Activated T-cell treated with anti-CD3 and anti-CD28 coated beads for 24 hours (primary cell): ENCODE measurements around the gene VSIR.

Experiments
- DNase-seq: peaks from one replicate; pipeline ENCODE4 v3.0.0-alpha.2; 2020; ENCODE audit warnings: low read depth

Gene VSIR

DNA sequence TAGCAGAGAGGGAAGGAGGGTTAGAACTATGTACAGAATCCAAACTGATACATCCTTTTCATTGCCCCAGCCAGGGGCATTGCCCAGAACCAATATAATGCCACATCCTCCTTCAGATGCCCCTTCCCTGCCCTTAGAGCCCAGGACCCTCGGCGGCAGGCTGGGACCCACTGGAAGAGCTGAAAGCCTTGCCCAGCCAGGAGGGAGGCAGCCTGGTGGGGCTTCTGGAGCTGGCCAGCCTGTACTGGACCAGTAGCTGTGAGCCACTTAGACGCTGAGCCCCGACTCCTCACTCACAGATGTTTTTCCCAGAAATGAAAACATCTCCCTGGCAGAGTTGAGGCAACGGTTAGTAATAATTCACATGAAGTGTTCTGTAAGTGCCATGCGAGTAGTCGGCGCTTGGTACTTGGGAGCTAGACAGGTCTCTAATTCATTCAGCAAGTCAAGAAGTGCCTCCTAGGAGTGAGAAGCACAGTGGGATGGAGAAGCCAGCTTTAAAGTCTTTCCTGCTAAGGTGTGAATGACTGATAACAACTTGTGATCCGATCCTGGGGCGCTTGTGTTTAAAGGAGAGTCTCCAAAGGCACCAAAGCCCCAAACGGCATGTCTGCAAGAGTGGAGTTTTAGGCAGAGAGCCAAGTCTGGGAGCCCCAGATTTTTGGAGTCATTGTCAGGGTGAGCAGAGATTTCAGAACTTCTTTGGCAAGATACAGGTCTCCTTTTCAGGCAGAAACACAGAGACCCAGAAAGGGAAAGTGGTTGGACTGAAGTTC lies 9.8 kb downstream of the VSIR start:
- DNase-seq, result no peak

DNA sequence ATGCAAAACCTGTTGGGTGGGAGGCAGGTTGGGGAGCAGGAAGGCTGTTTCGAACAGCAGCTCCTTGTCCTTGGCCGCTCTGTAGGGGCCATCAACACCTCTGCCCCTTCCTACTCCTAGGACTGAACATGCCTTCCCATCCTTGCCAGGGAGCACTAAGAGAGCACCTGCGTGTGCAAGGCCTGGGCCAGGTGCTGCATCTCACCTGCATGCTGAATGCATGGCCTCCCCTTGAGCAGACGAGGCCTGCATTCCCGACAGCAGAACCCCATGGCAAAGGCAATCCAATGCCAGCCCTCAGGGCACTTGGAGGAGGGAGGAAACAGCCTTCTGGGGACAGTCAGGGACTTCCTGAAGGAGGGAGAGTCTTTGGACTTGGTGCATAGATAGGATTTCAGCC lies 11.0 kb downstream of the VSIR start:
- DNase-seq, result no peak

DNA sequence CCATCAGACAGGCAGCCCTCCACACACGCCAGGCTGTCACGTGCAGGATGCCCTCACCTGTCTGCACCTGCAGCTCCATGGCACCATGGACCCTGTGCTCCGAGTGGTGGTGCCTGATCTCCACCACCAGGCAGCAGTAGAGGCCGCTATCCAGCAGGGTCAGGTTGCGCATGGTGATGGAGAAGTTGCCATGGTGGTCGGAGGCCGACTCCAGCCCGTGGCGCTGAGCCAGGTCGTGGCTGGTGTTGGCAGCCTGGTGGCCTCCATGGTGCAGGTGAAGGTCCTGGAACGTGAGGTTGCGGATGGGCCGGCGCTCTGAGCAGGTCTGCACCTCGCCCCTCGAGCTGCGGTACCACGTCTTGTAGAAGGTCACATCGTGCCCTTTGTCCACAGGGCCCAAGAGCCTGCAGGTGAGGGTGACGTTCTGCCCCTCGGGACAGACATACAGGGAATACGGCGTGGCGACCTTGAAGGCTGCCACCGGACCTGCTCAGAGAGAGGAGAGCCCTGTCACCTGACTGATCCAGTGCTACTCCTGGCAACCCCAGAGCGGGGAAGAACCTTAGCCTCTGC lies 11.7 kb downstream of the VSIR start:
- no peak for DNase-seq

DNA sequence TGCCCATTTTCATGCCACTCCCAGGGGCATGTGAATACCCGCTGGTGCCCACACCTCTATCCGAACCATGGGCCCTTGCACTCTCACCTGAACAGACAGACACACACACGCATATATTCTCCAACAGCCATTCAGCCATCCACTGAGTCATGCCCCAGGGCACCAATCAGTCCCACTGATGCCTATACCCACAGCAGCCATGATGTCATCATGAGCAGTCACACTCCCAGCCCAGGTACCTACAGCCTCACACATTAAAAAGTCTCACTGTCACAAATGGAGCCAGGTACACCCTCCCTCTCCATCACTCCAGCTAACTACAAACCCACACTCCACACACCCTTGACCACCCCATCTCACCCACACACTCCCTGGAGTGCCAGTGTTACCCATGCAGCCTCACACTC lies 12.2 kb downstream of the VSIR start:
- DNase-seq, result no peak

DNA sequence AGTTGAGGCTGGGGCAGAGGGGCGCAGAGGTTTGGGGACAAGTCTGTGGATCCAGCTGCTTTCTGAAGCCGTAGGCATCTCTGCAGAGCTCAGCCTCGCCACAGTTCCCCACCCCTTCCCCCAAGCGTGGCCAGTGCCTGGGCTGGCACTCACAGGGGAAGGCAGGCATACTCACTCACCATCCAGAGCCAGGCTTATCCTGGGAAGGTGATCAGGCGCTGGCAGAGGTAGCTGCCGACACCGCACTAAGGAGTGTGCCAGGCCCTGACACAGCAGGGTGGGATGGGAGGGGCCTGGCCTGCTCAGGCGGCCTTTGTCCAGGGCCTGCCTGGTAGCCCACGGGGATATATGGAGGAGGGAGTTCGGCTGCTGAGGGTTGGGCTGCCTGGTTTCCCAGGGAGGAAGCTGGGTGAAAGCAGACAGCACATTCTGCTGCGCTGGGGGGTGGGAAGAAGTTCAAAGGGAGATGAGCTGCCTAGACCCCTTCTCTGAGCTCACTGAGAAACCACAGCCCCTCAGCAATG lies 15.9 kb downstream of the VSIR start:
- no peak for DNase-seq

DNA sequence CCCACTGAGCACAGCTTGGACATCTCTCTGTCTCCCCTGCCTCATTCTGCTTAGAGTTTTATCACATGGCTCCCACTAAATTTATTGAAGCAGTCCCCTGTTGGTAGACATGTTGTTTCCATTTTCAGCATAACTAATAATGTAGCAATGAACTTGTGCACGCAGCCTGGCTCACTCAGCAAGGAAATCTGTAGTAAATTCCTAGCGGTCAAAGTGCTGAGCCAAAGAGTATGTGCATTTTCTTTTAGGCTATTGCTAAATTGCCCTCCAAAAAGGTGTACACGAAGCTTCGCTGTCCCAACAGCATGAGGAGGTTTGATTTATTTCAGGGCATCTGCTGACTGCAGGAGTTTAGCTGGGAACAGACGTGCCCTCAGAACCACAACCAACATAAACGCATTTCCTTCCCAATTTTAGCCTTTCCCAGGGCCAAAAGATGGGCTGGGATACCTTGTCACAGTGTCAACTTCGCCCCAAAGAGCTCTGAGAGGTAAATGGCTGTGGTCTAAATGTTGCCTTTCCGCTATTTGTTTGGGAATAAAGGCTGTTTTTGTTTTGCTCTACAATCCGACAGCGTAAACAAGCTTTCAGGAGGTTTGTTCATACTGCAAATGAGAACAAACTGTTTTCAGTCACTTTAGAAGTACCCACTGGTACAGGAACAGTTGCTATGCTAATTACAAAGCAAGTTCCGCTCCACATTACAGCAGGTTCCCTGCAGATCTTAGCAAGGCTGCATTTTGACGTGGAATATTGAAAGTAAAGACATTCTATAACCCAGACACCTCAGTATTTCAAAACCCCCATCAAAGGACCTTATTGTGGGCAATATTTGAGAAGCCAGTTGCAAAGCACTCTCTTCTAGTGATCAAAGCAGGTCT lies 16.8 kb downstream of the VSIR start:
- DNase-seq, result no peak

DNA sequence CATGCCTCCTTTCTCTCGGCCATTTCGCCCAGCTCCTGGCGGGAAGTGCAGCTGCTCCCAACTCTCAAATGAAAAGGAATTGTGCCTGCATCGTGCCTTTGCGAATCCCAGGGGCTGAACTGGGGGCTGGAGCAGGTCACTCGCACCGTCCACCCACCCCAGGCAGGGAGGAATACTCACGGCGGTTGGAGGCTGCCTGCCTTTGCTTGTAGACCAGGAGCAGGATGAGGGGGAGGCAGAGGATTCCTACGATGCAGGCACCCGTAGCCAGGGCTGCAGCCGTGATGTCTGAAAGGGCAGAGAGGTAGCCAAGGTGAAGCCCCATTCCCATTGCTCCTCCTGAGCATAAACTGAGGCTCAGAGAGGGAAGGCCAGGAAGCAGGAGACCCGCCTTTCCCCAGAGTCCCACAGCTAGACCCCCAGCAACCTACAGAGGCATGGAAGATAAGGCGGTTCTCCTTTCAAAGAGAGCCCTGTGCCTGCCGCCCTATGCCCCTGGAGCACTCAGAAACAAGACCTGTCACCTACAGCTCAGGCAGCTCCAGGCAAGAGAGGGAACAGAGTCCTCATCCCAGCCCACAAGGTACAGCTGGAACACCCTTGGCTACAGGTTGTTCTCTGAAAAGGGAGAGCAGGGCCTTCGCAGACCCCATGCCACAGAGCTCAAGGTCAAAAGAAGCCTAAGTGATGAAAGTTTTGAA lies 18.0 kb downstream of the VSIR start:
- no peak for DNase-seq

DNA sequence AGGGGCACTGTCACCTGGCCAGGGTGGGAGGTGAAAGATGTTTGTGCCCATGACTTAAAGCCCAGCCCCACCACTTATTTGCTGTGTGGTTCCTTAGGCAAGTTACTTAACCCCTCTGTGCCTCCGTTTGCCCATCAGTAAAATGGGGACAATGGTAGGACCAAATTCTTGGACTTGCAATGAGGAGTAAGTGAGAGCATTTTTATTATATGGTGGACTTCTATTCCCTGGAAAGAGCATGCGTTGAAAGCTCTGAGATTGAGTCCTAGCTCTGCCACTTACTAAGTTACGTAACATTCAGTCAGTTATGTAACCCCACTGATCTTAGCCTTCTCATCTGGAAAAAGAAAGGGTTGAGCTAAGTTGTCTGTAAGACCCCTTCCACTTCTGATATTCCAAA lies 18.8 kb downstream of the VSIR start:
- no peak for DNase-seq

DNA sequence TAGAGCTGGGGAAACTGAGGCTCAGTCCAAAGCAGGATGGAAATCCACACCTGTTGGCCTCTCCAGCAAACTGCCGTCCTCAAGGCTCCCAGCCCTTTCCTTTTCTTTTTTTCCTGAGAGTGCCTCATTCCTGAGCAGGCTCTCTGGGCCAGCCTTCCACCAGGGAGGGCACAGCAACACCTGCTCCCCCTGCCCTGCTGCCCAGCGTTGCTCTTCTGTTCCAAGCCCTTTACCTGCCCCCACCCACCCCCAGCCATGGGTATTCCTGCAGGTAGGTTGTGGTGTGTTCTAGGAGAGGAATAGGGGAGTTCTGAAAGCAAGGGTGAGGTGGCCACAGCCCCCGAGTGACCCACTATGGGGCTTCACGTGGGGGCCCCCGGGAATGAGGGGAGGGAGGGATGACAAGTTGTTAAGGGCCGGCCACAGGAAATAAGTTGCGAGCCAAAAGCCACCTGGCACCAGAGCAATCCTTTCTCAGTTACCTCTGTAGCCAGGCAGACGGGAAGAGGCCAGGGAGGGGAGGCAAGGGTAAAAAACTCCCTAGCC lies 19.3 kb downstream of the VSIR start:
- no peak for DNase-seq

DNA sequence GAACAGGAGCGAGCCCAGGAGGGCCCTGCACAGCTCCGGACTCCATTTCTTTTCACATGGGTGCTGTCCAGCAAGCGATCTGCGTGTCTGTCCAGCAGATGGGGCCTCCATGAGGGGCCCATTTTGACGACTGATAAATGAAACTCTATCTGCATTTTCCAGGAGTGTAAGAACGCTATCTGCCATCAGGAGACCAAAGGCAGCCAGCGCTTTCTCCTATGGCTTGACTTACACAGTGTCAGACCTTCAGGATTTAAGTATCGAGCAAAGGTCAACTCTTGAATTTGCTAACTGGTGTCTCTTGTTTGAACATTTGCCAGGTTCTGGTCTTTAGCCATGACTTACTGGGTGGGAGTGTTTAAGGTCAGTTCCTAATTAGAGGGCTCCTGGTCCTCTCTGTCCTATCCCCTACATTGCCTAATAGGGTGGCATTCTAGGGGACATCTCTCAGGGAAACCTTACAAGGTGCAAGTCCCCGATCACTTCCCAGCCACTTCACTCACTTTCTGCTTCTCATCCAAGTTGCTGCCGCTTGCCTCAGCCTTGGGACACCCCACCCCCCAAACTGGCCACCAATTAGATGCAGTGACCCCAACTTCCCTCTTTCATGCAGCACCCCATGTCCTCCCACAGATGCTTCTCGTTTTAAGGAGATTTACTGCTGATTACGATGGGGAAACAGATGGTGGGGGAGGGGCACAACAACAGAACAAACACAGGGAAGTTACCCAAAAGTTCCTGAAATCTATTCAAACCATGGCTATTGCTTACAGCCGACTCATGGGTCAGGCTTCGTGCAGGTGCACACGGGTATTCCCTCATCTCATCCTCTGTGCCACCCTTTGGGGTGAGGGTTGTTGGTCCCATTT lies 20.0 kb downstream of the VSIR start:
- DNase-seq, result no peak

DNA sequence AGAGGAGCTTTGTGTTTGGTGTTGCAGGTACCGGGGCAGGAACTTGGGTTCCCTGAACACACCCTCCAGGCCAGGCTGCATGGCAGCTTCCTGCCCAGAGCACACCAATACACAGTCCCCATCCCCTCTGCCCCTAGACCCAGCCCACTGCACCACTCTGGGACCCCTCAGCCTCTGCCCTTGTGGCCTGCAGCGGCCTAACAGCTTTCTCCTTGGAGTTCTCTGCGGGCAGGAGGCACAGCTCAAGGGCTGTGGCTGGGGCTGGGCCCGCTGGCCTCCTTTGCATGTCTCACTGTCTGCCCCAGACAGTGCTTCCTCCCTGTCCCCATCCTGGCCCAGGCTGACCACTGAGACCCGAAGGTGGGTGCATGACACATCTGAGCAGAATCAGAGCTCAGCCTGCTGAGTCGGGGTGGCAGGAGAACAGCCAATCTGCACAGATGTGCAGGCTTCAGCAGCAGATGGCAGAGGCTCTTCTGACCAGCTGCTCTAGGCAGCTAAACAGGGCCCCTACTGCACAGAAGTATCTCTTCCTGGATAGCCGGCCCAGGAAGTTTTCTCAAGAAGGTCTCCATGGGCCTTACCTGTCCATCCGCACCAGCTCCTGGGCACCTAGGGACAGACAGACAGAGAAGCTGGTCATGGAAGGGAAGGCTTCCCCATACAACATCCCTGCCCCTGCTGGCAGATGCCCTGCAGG lies 20.8 kb downstream of the VSIR start:
- DNase-seq, result no peak

DNA sequence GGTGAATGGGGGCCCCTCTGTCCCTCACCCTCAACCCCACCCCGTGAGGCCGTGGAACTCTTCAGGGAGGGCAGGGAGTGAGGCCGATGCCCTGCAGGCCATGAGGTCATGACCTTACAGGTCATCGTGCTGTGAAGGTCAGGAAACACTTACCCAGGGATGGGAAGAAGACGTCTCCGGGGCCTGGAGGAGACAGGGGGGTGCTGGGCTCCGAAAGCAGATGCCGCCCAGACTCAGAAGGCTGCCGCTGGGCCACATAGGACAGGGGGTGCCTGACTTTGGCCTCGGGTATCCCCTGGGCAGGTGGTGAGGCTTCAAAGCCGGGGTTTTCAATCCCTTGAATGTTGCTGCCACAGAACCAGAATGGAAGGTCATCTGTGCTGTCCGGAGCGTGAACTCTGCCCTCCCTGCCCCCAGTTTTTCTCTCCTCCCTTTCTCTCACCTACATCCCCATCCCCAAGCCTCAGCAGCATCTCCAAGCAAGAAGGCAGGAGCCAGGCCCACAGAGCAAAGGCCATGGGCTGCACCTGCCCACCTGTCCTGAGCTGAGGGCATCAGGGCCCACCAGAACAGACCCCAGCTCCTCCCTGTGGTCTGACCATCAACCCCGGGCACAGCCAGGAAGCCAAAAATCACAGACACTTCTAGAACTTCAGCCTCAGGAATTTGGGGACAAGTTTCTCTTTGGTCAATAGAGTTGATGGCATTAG lies 21.6 kb downstream of the VSIR start:
- no peak for DNase-seq

DNA sequence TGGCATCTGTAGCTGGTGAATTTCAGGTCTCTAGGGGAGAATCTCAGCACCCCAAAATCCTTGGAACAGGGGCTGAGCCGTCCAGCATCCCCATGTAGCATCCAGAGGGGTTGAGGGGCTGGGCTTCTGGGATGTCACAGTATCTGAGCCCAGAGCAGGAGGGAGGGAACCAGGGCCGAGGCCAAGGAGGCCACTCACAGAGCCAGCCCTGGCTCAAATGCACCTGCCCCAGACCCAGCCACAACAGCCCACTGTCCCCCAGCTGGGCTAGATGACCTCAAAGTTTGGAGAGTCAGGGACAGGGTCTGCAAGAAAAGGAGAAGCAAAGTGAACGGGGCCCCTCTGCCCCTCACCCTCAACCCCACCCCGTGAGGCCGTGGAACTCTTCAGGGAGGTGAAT lies 22.3 kb downstream of the VSIR start:
- DNase-seq, result no peak

DNA sequence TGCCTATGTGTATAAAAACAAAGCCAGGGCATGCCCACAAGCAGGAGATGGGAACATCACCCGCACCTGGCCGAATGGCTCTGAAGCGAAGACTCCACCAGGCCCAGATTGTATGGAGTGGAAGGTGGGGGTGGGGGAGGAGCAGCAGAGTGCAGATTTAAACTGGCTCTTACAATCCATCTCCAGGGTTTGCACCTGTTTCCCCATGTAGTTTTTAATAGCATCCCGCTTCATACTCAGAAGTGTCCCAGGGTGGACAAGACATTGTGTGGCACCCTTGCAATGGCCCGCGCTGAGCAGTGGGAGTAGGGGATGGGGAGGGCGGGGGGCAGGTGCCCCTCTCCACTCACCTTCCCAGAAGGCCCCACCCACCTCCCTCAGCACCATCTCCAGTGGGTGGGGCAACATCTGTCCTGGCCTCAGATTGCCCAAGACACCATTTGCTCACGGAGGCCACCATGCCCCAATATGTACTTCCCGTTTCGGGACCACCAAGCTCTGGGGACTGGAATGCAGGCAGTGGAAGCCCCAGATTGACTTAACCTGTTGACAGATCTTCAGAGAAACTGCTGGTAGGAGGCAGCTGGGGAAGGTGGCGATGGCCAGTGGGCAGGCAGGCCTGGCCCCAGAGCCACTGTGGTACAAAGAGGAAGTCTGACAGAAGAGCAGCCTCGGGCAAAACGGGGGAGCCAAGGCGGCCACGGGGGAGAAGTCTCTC lies 23.0 kb downstream of the VSIR start:
- no peak for DNase-seq

DNA sequence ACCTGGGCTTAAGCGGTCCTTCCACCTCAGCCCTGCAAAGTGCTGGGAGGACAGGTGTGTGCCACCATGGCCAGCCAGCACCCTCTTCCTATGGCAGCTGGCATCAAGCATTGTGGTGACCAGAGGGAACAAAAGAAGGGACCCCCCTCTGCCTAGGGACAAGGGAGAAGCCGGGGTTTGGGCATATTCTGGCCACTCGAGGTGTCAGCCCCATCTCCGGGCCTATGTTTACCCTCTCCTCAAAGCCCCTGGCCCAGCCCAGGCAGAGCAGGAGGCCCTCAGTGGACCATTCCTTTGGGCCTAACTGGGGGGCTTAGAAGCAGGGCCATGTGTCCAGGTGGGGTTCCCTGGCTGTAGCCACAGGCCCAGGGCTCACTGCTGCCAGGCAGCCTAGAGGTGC lies 23.9 kb downstream of the VSIR start:
- no peak for DNase-seq

DNA sequence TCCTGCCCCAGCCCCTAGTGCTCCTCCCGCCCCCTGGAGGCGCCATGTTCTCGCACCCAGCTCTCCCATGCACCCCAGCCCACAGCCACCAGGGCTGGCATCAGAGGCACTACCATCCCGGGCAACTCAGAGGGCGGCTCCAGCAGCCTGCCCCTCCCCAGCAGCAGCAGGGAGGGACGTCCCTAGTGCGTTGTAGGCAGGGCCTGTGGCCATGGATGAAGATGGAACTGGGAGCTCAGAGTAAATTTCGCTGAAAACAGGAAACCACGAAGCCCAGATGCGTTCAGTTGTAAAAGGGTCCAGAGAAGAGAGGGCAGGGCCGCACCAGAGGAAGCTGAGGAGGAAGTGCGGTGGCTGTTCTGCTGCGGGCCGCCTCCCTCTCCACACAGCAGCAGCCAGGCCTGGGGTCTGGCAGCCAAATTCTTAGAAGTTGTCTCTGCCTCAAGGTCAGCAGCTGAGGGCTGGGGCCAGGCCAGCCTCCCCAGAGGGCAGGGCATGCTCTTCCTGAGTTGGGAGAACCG lies 24.6 kb downstream of the VSIR start:
- peak; percentile 55 for DNase-seq

DNA sequence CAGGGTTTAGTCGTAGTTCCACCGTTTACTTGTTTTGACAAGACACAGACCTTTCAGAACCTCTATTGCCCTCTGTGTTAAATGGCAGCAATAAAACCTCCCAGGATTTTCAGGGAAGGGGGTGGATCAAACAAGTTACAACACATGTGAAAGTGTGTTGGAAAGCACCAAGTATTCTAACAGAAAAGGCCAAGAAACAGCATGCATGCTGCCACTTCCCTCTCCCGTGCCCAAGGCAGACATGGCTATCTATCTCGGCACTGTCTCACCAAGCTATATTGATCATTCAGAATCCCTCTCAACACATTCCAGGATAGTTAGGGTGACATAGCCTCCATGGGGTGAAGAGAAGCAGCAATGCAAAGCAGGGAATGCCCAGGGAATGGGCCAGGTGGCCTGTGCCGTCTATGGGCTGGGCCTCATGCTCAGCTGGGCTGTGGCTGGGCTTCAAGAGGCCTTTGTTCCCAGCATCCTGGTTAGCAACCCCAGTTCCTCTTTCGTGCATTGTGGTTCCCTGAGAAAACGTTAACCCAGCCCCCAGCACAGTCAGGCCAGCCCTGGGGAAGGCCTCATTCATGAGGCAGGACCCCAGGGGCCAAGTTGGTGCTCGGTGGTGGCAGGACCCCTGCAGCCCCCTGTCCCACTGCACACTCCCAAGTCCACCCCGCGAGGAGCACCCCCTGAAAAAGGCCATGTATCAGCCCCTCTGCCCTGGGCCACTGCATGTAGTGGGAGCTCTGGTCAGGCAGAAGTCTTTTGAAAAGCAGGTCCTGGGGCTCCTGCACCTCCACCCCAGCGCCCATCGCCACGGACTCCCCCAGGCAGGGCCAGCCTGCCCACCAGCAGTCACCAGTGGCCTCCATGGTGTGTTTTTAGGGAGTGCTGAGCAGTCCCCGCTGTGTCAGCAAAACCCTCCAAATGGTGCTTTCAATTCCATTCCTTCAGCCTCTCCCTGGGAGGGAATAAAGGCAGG lies 25.5 kb downstream of the VSIR start:
- no peak for DNase-seq
